Stimulated activated CD8-positive, alpha-beta memory T cell treated with anti-CD3 and anti-CD28 coated beads, Interleukin-2, amount 100 ng/mL, for 1 hour (primary cell): ENCODE measurements around the gene C12orf57.

ENCODE experiments used
- DNase-seq, 2 donors: peaks; one replicate each; pipeline ENCODE4 v3.0.0-alpha.2; 2020; ENCODE audit warnings: low read depth in 2 of 2

C12orf57 gene

DNA sequence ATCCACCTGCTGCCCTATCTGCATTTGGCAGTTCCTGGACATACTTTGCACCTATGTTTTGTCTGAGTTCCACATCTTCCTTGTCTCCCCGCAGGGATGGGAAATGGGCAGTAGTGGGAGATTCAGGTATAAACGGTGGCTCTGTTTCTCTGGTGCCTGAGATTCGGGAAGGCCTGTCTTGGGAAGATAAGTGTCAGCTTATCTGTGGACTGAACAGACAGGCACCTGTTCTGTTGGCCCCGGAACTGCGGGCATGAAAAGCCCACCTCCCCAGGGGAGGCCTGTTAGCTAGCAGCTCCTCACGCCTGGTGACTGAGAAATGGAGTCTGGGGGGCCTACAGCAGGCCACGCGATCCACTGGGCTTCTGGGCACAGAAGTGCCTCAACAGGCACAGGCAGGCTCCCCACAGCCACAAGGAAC, 20.8 kb downstream of the C12orf57 start:
- no peak for DNase-seq

- DNase-seq: peak; percentile 77 to 80
These were observed 21.3 kb downstream of the C12orf57 start for GRCh38 chr12:6965026-6965661.

DNA sequence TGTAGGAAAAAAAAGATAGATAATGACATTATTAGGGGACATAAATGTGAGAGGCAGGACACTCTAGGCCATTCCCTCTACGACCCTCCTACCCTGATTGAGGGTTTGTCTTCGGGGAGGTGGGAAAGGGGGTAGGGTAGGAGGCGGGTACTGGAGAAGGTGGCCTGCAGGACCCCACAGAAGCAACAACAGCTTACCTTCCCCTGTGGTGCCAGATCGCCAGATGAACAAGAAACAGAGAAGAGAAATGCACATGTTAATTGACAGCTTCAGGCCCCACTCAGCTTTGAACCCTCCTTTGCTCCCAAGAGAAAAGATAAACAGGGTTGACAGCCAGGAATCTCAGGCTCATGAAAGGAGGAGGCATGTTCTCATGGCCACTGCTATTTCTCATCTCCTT, 21.9 kb downstream of the C12orf57 start:
- DNase-seq: no peak

- DNase-seq: no peak
These were observed 22.5 kb downstream of the C12orf57 start for GRCh38 chr12:6966351-6966750.

DNA sequence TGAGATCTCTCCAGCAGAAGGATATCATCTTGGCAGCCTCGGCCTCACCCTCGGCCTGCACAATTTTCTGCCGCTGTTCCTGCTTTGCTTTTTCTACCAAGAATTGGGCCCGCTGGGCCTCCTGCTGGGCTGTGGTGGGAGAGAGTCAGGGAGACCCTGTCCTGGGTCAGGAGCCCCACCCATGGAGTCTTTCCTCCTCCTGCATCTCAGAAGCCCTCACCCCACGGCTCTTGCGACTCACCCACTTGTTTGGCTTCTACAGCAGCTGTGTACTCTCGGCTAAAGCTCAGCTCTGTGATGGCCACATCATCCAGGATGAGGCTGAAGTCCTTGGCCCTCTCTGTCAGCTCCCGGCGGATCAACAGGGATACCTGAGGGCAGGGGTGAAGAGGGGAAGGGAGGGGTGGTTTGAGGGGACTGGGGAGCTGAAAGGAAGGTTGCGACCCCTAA, 23.9 kb downstream of the C12orf57 start:
- DNase-seq: no peak

DNA sequence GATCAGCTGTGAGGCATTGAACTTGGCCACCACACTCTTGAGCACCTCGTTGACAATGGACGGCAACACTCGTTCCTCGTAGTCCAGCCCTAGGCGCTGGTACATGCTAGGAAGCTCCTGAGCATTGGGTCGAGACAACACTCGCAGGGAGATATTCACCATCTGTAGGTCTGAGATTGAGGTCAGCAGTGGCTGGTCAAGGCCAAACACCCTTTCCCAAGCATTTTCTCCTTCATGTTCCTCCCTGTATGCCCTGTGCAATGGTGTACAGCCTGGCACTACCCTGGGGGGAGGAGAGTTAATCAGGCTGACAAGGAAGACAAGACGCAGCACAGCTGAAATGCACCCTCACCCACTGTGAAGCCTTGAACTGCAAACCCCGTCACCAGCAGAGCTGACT, 24.6 kb downstream of the C12orf57 start:
- no peak for DNase-seq

DNA sequence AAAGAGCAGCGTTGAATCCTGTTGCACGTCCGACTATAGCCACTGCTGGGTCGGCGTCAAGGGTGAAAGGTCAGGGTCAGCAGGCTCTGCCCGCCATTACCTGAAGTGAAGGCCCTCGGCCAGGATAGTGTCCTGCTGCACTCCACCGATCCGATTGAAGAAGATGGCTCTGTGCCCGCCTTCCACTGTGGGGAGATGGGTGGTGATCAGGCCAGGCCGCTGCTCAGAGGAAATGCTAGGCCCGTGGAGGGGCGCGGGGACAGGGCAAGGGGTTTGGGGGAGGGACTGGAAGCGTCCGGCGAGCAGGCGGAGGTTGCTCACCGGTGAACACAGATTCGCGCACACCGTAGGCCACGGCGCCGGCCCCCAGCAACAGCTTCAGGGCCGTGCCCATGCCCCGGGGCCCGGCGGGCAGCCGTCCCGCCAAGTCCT, 26.3 kb downstream of the C12orf57 start:
- no peak for DNase-seq

DNA sequence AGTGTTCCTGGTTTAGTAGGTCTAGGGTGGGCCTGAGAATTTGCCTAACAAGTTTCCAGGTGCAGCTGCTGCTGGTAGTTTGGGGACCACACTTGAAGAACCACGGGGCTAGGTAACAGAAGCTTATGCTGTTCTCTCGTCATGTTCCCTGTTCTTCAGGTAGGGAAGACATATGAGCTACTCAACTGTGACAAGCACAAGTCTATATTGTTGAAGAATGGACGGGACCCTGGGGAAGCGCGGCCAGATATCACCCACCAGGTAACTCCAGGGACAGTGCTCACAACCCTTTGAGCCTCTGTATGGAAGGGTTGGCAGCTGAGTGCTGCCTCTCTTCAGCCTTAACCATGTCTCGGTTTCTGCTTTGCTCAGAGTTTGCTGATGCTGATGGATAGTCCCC, 30.4 kb downstream of the C12orf57 start:
- no peak for DNase-seq

DNA sequence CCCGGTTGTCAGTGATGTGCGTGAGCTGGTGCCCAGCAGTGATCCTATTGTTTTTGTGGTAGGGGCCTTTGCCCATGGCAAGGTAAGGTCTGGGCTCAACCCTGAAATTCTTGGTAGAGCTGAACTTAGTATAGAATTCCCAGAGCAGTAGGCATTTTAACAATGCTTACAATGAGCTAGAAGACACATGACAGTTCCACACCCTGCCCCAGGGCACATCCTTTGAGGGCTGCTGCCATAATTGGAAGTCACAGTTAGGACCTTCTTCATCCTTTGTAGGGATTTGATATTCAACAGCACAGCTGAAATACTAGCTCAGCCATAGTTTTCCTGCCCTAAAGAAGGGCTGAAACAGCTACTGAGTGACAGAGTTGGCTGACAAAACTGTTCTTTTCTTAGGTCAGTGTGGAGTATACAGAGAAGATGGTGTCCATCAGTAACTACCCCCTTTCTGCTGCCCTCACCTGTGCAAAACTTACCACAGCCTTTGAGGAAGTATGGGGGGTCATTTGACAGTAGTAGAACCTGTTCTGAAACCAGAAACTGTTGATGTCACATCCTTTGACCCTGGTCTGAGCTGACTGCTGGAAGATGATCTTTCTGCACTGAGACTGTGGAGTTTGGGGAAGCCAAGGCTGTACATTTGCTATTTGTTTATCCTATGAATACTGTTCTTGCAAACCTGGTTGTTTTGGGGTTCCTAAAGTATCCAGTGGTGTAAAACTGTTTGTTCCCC, 31.6 kb downstream of the C12orf57 start:
- no peak for DNase-seq

GRCh38 chr12:6977653-6978052, 33.8 kb downstream of the C12orf57 start:
- no peak for DNase-seq

DNA sequence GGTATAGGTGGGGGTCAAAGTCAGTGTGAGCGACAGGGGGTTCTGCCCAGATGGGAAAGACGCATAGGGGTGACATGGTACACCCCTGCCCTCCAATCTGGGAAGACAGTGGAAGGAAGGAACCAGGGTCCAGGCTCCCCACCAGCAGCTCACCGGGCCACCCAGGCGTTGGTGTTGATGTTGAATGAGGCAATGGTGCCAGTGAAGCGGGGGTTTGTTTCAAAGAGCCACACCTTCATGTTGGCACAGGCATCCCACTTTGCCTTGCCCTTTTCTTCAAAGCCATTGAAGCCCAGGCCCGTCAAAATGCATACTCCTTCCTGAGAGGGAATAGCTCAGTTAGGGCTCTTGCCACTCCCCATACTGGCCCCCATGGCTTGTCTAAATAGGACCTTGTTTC, 34.4 kb downstream of the C12orf57 start:
- no peak for DNase-seq

- DNase-seq: no peak
These were observed 34.8 kb downstream of the C12orf57 start for GRCh38 chr12:6978611-6979011.

DNA sequence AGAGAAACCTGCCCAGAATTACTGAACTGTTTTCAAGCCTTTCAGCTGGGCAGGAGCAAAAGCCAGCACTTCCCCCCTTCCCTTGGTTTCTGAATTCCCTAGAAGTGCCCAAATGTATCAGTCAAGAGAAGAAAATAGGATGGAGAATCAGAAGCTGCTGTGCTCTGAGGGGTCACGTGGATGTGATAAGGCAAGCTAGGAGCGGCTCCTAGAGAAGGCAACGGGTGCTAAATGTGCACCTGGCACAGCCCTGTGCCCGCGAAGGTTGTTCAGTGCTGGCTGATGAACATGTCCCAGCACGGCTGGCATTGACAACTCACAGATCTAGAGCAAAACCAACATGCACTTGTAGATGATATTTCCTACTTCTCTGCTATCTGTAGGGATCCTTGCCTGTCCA, 35.2 kb downstream of the C12orf57 start:
- no peak for DNase-seq

GRCh38 chr12:6979453-6979852, 35.6 kb downstream of the C12orf57 start:
- no peak for DNase-seq

- no peak for DNase-seq
These were observed 36.3 kb downstream of the C12orf57 start for GRCh38 chr12:6980075-6980474.

GRCh38 chr12:6980740-6981139, 36.9 kb downstream of the C12orf57 start:
- no peak for DNase-seq

GRCh38 chr12:6981152-6982052, 37.6 kb downstream of the C12orf57 start:
- no peak for DNase-seq

DNA sequence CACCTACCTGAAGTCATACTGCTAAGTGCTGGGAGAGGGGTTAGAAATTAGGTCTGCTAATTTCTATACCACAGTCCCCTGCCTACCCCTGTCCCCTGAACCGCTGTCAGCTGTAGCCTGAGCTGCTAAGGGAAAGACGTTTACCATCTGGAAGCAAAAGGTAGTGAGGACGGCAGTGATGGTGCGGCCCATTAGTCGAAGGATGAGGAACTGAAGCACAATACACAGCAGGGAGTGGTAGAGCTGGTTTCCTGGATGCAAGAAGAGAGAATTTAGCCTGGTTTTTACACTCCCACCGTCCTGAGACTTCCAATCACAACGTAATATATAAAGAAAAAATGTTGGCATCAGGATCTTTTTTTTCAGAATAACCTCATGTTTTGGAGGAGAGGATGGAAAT, 38.7 kb downstream of the C12orf57 start:
- DNase-seq: no peak

DNA sequence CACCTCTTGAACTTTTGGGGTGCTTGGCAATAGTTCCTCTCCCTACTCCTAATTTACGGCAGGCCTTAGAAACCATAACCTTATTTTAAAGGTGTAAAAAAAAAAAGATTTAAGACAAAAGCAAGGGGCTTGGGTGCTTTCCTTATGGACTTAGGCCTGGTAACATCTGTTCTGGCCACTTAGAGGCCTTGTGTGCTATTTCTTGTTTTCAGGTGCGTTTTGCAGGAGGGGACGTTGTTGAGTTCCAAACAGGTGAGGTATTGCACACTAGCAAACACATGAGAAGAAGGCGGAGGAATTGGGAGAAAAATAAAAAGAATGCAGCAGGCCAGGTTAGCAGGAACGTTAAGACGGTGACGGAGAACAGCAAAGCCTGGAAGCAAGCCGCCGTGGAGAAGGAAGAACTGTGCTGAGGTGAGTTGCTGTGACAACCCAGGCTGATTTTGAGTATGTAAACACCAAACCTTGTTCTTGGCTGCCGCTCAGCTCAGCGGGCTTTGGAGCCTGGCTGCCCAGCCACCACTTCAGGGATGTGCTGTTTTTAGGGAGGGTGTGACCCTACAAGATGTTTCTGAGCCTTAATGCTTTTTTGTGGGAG, 44.2 kb downstream of the C12orf57 start:
- no peak for DNase-seq
